Vagina (tissue), 2 donors: ENCODE measurements around the gene COQ8A.

ENCODE experiments used
- CTCF ChIP-seq, 3 experiments: fragments of 450-650 bp in 2 of 3; fragments of 200-600 bp in 1 of 3; sonication (generic) in 1 of 3; IDR thresholded peaks; one replicate each; pipeline ENCODE4 v1.5.1; 2017 to 2019; ENCODE audit warnings: antibody characterized with exemption in 3 of 3, mild to moderate bottlenecking in 2 of 3, moderate library complexity in 2 of 3
- POLR2A ChIP-seq, 2 donors: fragments of 450-650 bp; IDR thresholded peaks; one replicate each; pipeline ENCODE4 v1.6.1; 2017; ENCODE audit warnings: antibody characterized with exemption in 2 of 2, mild to moderate bottlenecking in 2 of 2, moderate library complexity in 2 of 2
- POLR2AphosphoS5 ChIP-seq, 2 donors: sonication (generic); formaldehyde crosslinking; IDR thresholded peaks; one replicate each; pipeline ENCODE4 v1.9.0; 2017; ENCODE audit warnings: antibody characterized with exemption in 2 of 2, mild to moderate bottlenecking in 2 of 2, low read depth in 1 of 2; ENCODE audit not compliant: insufficient read depth in 1 of 2

GRCh38 chr1:226983992-226984364, 43.9 kb downstream of the COQ8A start:
- TF ChIP-seq CTCF (IDR thresholded peaks at IDR 0.05) (no peak), POLR2A (IDR thresholded peaks at IDR 0.05) (no peak), POLR2AphosphoS5 (IDR thresholded peaks at IDR 0.05; ENCODE audit: insufficient read depth in 1 of 2, low read depth in 1 of 2) (no peak)
